HepG2 (cell line): ENCODE data around the gene PSENEN. TPM values are rescaled to one million over a fixed set of nuclear protein-coding genes. Genes with fewer than 3 reads are reported as not detected.

Source experiments
- ERF ChIP-seq: IDR thresholded peaks from 2 replicates; pipeline ENCODE4 v1.6.1; 2018; ENCODE audit warnings: missing biosample characterization, missing genetic modification reagents
- HMG20B ChIP-seq: conservative IDR thresholded peaks from 2 replicates; pipeline ENCODE4 v1.6.1; 2016; ENCODE audit warnings: missing genetic modification reagents, missing compliant biosample characterization
- KLF15 ChIP-seq: sonication (generic); formaldehyde crosslinking; IDR thresholded peaks from 2 replicates; pipeline ENCODE4 v1.8.1; 2023; ENCODE audit warnings: borderline replicate concordance, mild to moderate bottlenecking, inconsistent platforms, missing genetic modification reagents, mixed read lengths
- MXD3 ChIP-seq: IDR thresholded peaks from 2 replicates; pipeline ENCODE4 v1.6.1; 2016; ENCODE audit warnings: mild to moderate bottlenecking, missing biosample characterization, missing genetic modification reagents
- NBN ChIP-seq: fragments of 450-650 bp; conservative IDR thresholded peaks from 2 replicates; pipeline ENCODE4 v1.6.1; 2017
- PCBP2 ChIP-seq: fragments of 200-400 bp; formaldehyde crosslinking; optimal IDR thresholded peaks from 2 replicates; pipeline ENCODE3; 2018; ENCODE audit warnings: low read length, low read depth; ENCODE audit not compliant: poor library complexity, severe bottlenecking
- POGZ ChIP-seq: sonication (generic); formaldehyde crosslinking; IDR thresholded peaks from 2 replicates; pipeline ENCODE4 v1.4.0; 2020; ENCODE audit warnings: mild to moderate bottlenecking, missing genetic modification reagents
- RFXANK ChIP-seq: IDR thresholded peaks from 2 replicates; pipeline ENCODE4 v1.6.1; 2016
- SNAPC2 ChIP-seq: sonication (generic); formaldehyde crosslinking; IDR thresholded peaks from 2 replicates; pipeline ENCODE4 v1.8.1; 2022; ENCODE audit warnings: mild to moderate bottlenecking, missing genetic modification reagents
- SPEN ChIP-seq: sonication (generic); formaldehyde crosslinking; IDR thresholded peaks from 2 replicates; pipeline ENCODE4 v1.5.1; 2020; ENCODE audit warnings: low read depth, mild to moderate bottlenecking, missing genetic modification reagents
- TCF7L2 ChIP-seq: IDR thresholded peaks from 2 replicates; pipeline ENCODE4 v1.6.1; 2011; ENCODE audit warnings: mild to moderate bottlenecking, low read depth, low read length, moderate library complexity
- ZNF3 ChIP-seq: IDR thresholded peaks from 2 replicates; pipeline ENCODE4 v1.7.0; 2017; ENCODE audit warnings: inconsistent platforms
- ZNF430 ChIP-seq: sonication (generic); formaldehyde crosslinking; IDR thresholded peaks from 2 replicates; pipeline ENCODE4 v1.9.0; 2021; ENCODE audit warnings: mild to moderate bottlenecking, missing genetic modification reagents
- ZNF451 ChIP-seq: sonication (generic); formaldehyde crosslinking; IDR thresholded peaks from 2 replicates; pipeline ENCODE4 v1.5.0; 2020; ENCODE audit warnings: mild to moderate bottlenecking, missing genetic modification reagents
- ZNF609 ChIP-seq: sonication (generic); formaldehyde crosslinking; IDR thresholded peaks from 2 replicates; pipeline ENCODE4 v1.4.0; 2020; ENCODE audit warnings: mild to moderate bottlenecking, missing genetic modification reagents, borderline replicate concordance
- ZNF839 ChIP-seq: sonication (generic); formaldehyde crosslinking; IDR thresholded peaks from 2 replicates; pipeline ENCODE4 v1.4.0; 2020; ENCODE audit warnings: missing genetic modification reagents, mild to moderate bottlenecking, borderline replicate concordance
- polyA plus RNA-seq, 8 experiments: library from polyadenylated mRNA; depleted of rRNA in 3 of 8; stranded (reverse) in 7 of 8; unstranded in 1 of 8; fragments of >200 nt; fragmentation: Illumina TruSeq in 4 of 8; extraction: Trizol in 4 of 8; gene quantifications; 2 replicates each; pipeline versions ENCODE4 v1.2.1 to v1.2.3, GENCODE V29; 2011 to 2016; ENCODE audit warnings: low read depth in 4 of 8, missing spikeins in 1 of 8, mixed read lengths in 1 of 8; ENCODE audit not compliant: insufficient read depth in 1 of 8
- total RNA-seq, 5 experiments: library from RNA; depleted of rRNA; stranded (reverse); fragments of >200 nt; fragmentation: Illumina TruSeq; extraction: Trizol; gene quantifications; 2 replicates each; pipeline ENCODE4 v1.2.3, GENCODE V29; 2016; ENCODE audit warnings: low read depth in 1 of 5
- TF ChIP-seq, protein P1 (sequence below): sonication (generic); formaldehyde crosslinking; IDR thresholded peaks from 2 replicates; pipeline ENCODE4 v1.5.0; 2020; ENCODE audit warnings: mild to moderate bottlenecking, missing genetic modification reagents, borderline replicate concordance
- TF ChIP-seq, protein P2 (sequence below): sonication (generic); formaldehyde crosslinking; IDR thresholded peaks from 2 replicates; pipeline ENCODE4 v1.5.0; 2020; ENCODE audit warnings: missing genetic modification reagents, mild to moderate bottlenecking, borderline replicate concordance
- TF ChIP-seq, protein P3 (sequence below): sonication (generic); formaldehyde crosslinking; IDR thresholded peaks from 2 replicates; pipeline ENCODE4 v1.9.0; 2021; ENCODE audit warnings: missing genetic modification reagents, mild to moderate bottlenecking, borderline replicate concordance

Gene PSENEN
- total and polyA plus RNA-seq, 2 of the 13 experiments (the other 11 are each of a cell fraction or from before 2014, with no cell fraction given) = 16.9 to 34.2 TPM

- TF ChIP-seq ZNF609 (CRISPR knock-in tag) (peak; percentile 30; the same call in 1 of the 2 replicates), NBN (no peak), SNAPC2 (CRISPR knock-in tag) (peak; percentile 55; the same call in 1 of the 2 replicates), ZNF451 (CRISPR knock-in tag) (no peak), ERF (peak; percentile 76), SPEN (CRISPR knock-in tag) (no peak; the same call in 1 of the 2 replicates), RFXANK (no peak), PCBP2 (no peak), HMG20B (CRISPR knock-in tag) (peak; percentile 42; the same call in 1 of the 2 replicates), ZNF3 (CRISPR knock-in tag) (no peak), ZNF839 (no peak), ZNF430 (CRISPR knock-in tag) (peak; percentile 79; the same call in 1 of the 2 replicates), KLF15 (CRISPR knock-in tag) (0 out of 2 replicates have a peak, but pooled peaks have one; percentile 73), MXD3 (CRISPR knock-in tag) (peak; percentile 60), POGZ (CRISPR knock-in tag) (peak; percentile 72; the same call in 1 of the 2 replicates), TCF7L2 (no peak)
- TF ChIP-seq, protein P1, sequence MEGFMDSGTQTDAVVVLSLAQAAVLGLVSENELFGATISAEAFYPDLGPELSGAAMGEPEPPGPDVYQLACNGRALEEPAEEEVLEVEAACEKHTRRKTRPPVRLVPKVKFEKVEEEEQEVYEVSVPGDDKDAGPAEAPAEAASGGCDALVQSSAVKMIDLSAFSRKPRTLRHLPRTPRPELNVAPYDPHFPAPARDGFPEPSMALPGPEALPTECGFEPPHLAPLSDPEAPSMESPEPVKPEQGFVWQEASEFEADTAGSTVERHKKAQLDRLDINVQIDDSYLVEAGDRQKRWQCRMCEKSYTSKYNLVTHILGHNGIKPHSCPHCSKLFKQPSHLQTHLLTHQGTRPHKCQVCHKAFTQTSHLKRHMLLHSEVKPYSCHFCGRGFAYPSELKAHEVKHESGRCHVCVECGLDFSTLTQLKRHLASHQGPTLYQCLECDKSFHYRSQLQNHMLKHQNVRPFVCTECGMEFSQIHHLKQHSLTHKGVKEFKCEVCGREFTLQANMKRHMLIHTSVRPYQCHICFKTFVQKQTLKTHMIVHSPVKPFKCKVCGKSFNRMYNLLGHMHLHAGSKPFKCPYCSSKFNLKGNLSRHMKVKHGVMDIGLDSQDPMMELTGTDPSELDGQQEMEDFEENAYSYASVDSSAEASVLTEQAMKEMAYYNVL (CRISPR knock-in tag) = no peak
- TF ChIP-seq, protein P2, sequence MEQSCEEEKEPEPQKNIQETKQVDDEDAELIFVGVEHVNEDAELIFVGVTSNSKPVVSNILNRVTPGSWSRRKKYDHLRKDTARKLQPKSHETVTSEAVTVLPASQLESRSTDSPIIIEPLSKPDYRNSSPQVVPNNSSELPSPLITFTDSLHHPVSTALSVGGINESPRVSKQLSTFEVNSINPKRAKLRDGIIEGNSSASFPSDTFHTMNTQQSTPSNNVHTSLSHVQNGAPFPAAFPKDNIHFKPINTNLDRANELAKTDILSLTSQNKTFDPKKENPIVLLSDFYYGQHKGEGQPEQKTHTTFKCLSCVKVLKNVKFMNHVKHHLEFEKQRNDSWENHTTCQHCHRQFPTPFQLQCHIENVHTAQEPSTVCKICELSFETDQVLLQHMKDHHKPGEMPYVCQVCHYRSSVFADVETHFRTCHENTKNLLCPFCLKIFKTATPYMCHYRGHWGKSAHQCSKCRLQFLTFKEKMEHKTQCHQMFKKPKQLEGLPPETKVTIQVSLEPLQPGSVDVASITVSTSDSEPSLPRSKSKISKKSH (CRISPR knock-in tag) = peak; percentile 44; the same call in 1 of the 2 replicates
- TF ChIP-seq, protein P3, sequence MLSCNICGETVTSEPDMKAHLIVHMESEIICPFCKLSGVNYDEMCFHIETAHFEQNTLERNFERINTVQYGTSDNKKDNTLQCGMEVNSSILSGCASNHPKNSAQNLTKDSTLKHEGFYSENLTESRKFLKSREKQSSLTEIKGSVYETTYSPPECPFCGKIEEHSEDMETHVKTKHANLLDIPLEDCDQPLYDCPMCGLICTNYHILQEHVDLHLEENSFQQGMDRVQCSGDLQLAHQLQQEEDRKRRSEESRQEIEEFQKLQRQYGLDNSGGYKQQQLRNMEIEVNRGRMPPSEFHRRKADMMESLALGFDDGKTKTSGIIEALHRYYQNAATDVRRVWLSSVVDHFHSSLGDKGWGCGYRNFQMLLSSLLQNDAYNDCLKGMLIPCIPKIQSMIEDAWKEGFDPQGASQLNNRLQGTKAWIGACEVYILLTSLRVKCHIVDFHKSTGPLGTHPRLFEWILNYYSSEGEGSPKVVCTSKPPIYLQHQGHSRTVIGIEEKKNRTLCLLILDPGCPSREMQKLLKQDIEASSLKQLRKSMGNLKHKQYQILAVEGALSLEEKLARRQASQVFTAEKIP (CRISPR knock-in tag) = no peak
Observed at GRCh38 chr19:35740423-35741202, 4.8 kb upstream of the PSENEN start (continued).
